Kidney (tissue), 14 donors: ENCODE data around the gene TAF1A. TPM values are rescaled to one million over a fixed set of nuclear protein-coding genes. Genes with fewer than 3 reads are reported as not detected.

Experiments
- DNase-seq, 5 donors: peaks; one replicate each; pipeline ENCODE4 v3.0.0-alpha.2; 2013 to 2020
- FAIRE-seq: peaks from 2 replicates; lab custom pipeline; 2012; peaks lifted over from hg19 to GRCh38; lab: Jason Lieb, UNC
- H3K27ac ChIP-seq, 2 donors: one replicate each; pipeline ENCODE4 v1.7.0; 2013; ENCODE audit warnings: low read depth in 2 of 2, low read length in 2 of 2, inconsistent platforms in 1 of 2
- H3K27me3 ChIP-seq: one replicate; pipeline ENCODE4 v1.7.1; 2013; ENCODE audit warnings: low read length, inconsistent platforms; ENCODE audit not compliant: control insufficient read depth, insufficient read depth
- H3K36me3 ChIP-seq, 3 donors: one replicate each; pipeline versions ENCODE4 v1.7.0 to v1.7.1; 2013; ENCODE audit warnings: low read length in 3 of 3, control low read depth in 1 of 3, inconsistent platforms in 1 of 3; ENCODE audit not compliant: insufficient read depth in 3 of 3, control insufficient read depth in 2 of 3
- H3K4me1 ChIP-seq, 3 donors: one replicate each; pipeline versions ENCODE4 v1.7.0 to v1.7.1; 2013; ENCODE audit warnings: low read length in 3 of 3, inconsistent platforms in 1 of 3, low read depth in 1 of 3; ENCODE audit not compliant: control insufficient read depth in 2 of 3, insufficient read depth in 2 of 3
- H3K4me3 ChIP-seq, 3 donors: one replicate each; pipeline versions ENCODE4 v1.7.0 to v1.8.1; 2013; ENCODE audit warnings: low read length in 3 of 3, control low read depth in 1 of 3, inconsistent platforms in 1 of 3
- H3K9ac ChIP-seq, 3 donors: one replicate each; pipeline versions ENCODE4 v1.7.0 to v1.7.1; 2013; ENCODE audit warnings: low read length in 3 of 3, control low read depth in 1 of 3, inconsistent platforms in 1 of 3
- H3K9me3 ChIP-seq, 3 donors: one replicate each; pipeline versions ENCODE4 v1.7.0 to v1.7.1; 2013; ENCODE audit warnings: low read length in 3 of 3, control low read depth in 1 of 3, inconsistent platforms in 1 of 3; ENCODE audit not compliant: control insufficient read depth in 2 of 3, insufficient read depth in 1 of 3
- CTCF ChIP-seq: IDR thresholded peaks from 3 replicates; pipeline ENCODE4 v1.5.1; 2012; ENCODE audit warnings: mild to moderate bottlenecking, moderate library complexity, borderline replicate concordance; ENCODE audit not compliant: insufficient read depth; ENCODE audit errors: extremely low read depth
- intact Hi-C: fragments of 100-400 bp; cut with DNase I; formaldehyde crosslinking; loops from one replicate; pipeline ENCODE4 v1.11.1; 2022
- polyA plus RNA-seq: library from polyadenylated mRNA; stranded (reverse); fragments of 350-450 nt; fragmentation: Illumina TruSeq; extraction: RNeasy Lipid Tissue Mini Kit (QIAGEN cat#74804); gene quantifications from one replicate; pipeline ENCODE4 v1.2.3, GENCODE V29; 2014; ENCODE audit warnings: low read depth, low replicate concordance; ENCODE audit not compliant: insufficient read depth
- total RNA-seq: library from RNA; stranded (reverse); fragmentation: NEBNext Ultra II Directional; extraction: Animal tissue kit (Norgen Biotek cat#: 25700); gene quantifications from one replicate; pipeline ENCODE4 v1.2.1, GENCODE V29; 2021
- donor health status: control.
- donor health status: control.
- donor health status: control.
- donor health status: control.
- donor health status: control.
- donor health status: DM: yes; HTN: yes; CAD: no.
- donor health status: Normal renal cell carcinoma (clear cell type).

Gene TAF1A
- total and polyA plus RNA-seq, 2 donors from 2014 or later = 1.9 to 8.2 TPM

GRCh38 chr1:222555992-222556615, 33.6 kb downstream of the TAF1A start:
- Histone ChIP-seq H3K36me3 (peaks cover 0 to 11% (median 8%) of the 10 kb centered on the region in 3 donors), H3K4me3 (no peak overlapping the region), H3K27me3 (no peaks in the 10 kb centered on the region), H3K9ac (no peak overlapping the region), H3K4me1 (no peaks in the 10 kb centered on the region), H3K27ac (no peak overlapping the region), H3K9me3 (no peaks in the 10 kb centered on the region)
- intact Hi-C loops = no loop called here
- FAIRE-seq (no peak), DNase-seq (no peak)
- no peak for TF ChIP-seq CTCF

GRCh38 chr1:222554177-222554576, 35.6 kb downstream of the TAF1A start:
- DNase-seq (no peak), FAIRE-seq (no peak)
- Histone ChIP-seq H3K36me3 (peaks cover 0 to 10% (median 5%) of the 10 kb centered on the region in 3 donors), H3K4me3 (no peak overlapping the region), H3K9ac (no peak overlapping the region), H3K9me3 (no peaks in the 10 kb centered on the region), H3K27me3 (no peaks in the 10 kb centered on the region), H3K4me1 (no peaks in the 10 kb centered on the region), H3K27ac (no peak overlapping the region)
- TF ChIP-seq CTCF = no peak
- intact Hi-C loops = no loop called here

DNA sequence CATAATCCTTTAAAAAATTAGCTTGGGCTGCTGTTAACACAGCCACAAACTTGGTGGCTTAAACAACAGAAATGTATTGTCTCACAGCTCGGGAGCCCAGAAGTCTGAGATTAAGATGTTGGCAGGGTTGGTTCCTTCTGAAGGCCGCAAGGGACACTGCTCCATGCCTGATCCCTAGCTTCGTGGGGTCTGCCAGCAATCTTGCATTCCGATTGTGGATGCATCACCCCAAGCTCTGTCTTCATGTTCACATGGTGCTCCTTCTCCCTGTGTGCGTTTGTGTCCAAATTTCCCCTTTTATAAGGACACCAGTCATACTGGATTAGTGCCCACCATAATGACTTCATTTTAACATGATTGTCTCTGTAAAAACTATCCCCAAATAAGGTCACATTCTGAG, 36.9 kb downstream of the TAF1A start:
- no peak for FAIRE-seq
- intact Hi-C loops = no loop called here

More for the DNA sequence above, 36.9 kb downstream of the TAF1A start:
- no peak for TF ChIP-seq CTCF
- no peaks in the 10 kb centered on the region for H3K27me3 ChIP-seq
- DNase-seq = no peak
- H3K4me1 ChIP-seq = no peaks in the 10 kb centered on the region
- no peaks in the 10 kb centered on the region for H3K9me3 ChIP-seq
- H3K27ac ChIP-seq = no peak overlapping the region
- H3K4me3 ChIP-seq = no peak overlapping the region
- H3K36me3 ChIP-seq = peaks cover 0 to 7% (median 5%) of the 10 kb centered on the region in 3 donors
- no peak overlapping the region for H3K9ac ChIP-seq
